K562 (cell line): Measurements from ENCODE around the gene CARD8. TPM values are rescaled to one million over a fixed set of nuclear protein-coding genes. Genes with fewer than 3 reads are reported as not detected.

Experiments
- BMI1 ChIP-seq: fragments of 150-350 bp; IDR thresholded peaks from 2 replicates; pipeline ENCODE4 v1.6.1; 2014; ENCODE audit warnings: low read length
- CEBPB ChIP-seq: fragments of 450-650 bp; IDR thresholded peaks from 2 replicates; pipeline ENCODE4 v1.6.1; 2016; ENCODE audit warnings: missing genetic modification characterization, missing compliant biosample characterization
- CREB1 ChIP-seq, 2 experiments: sonication (generic) in 1 of 2; formaldehyde crosslinking in 1 of 2; IDR thresholded peaks; 2 replicates each; pipeline versions ENCODE4 v1.6.1 to v1.8.0; 2012 to 2022; ENCODE audit warnings: inconsistent platforms in 1 of 2, mild to moderate bottlenecking in 1 of 2, missing genetic modification reagents in 1 of 2, moderate library complexity in 1 of 2
- CXXC5 ChIP-seq: fragments of 250-450 bp; sonication (Bioruptor Pico); IDR thresholded peaks from 2 replicates; pipeline ENCODE4 v1.8.0; 2022; ENCODE audit warnings: inconsistent platforms, mild to moderate bottlenecking, moderate library complexity
- L3MBTL2 ChIP-seq: fragments of 450-650 bp; IDR thresholded peaks from 2 replicates; pipeline ENCODE4 v1.6.1; 2016; ENCODE audit warnings: mild to moderate bottlenecking, moderate library complexity
- MEF2A ChIP-seq: IDR thresholded peaks from 2 replicates; pipeline ENCODE4 v1.6.1; 2011; ENCODE audit warnings: low read depth, mild to moderate bottlenecking, low read length, moderate library complexity; ENCODE audit not compliant: control insufficient read depth
- MLX ChIP-seq, 2 experiments: fragments of 450-650 bp in 1 of 2; sonication (generic) in 1 of 2; formaldehyde crosslinking; conservative IDR thresholded peaks; 2 replicates each; pipeline versions ENCODE4 v1.4.0 to v1.8.1; 2020 to 2022; ENCODE audit warnings: mild to moderate bottlenecking in 1 of 2, missing genetic modification reagents in 1 of 2
- MYNN ChIP-seq, 2 experiments: sonication (generic); formaldehyde crosslinking in 1 of 2; IDR thresholded peaks; 2 replicates each; pipeline versions ENCODE4 v1.5.0 to v1.6.1; 2016 to 2020; ENCODE audit warnings: antibody characterized with exemption in 1 of 2, missing genetic modification reagents in 1 of 2
- TRIM28 ChIP-seq: fragments of 450-650 bp; IDR thresholded peaks from 2 replicates; pipeline ENCODE4 v1.6.1; 2017
- ZNF3 ChIP-seq: fragments of 250-450 bp; sonication (Bioruptor Pico); IDR thresholded peaks from 2 replicates; pipeline ENCODE4 v1.5.0; 2021; ENCODE audit warnings: mild to moderate bottlenecking, moderate library complexity
- ZNF76 ChIP-seq: fragments of 250-450 bp; sonication (Bioruptor Pico); IDR thresholded peaks from 2 replicates; pipeline ENCODE4 v1.4.0; 2020; ENCODE audit warnings: mild to moderate bottlenecking, moderate library complexity, borderline replicate concordance
- polyA plus RNA-seq, 8 experiments: library from polyadenylated mRNA; depleted of rRNA in 4 of 8; stranded (reverse) in 5 of 8; unstranded in 3 of 8; fragments of >200 nt; fragmentation: Nextera tagmentation in 2 of 8; fragmentation: Illumina TruSeq in 1 of 8; extraction: Ambion mirVana in 2 of 8; extraction: Trizol in 1 of 8; gene quantifications; 2 replicates each; pipeline versions ENCODE4 v1.2.1 to v1.2.3, GENCODE V29; 2011 to 2014; ENCODE audit warnings: inconsistent platforms in 1 of 8, missing spikeins in 1 of 8
- total RNA-seq, 7 experiments: library from RNA; depleted of rRNA in 6 of 7; stranded (reverse); fragments of >200 nt in 6 of 7; fragmentation: Illumina TruSeq in 2 of 7; extraction: Trizol in 2 of 7; gene quantifications; 2 replicates each; pipeline versions ENCODE4 v1.2.1 to v1.2.3, GENCODE V29; 2011 to 2021; ENCODE audit warnings: low replicate concordance in 1 of 7
- TF ChIP-seq, protein P1 (sequence below), 2 experiments: IDR thresholded peaks in 1 of 2; conservative IDR thresholded peaks in 1 of 2; 2 replicates each; pipeline ENCODE4 v1.6.1; 2016; ENCODE audit warnings: low read depth in 2 of 2, mild to moderate bottlenecking in 1 of 2, missing compliant biosample characterization in 1 of 2, missing genetic modification characterization in 1 of 2, moderate library complexity in 1 of 2
- TF ChIP-seq, protein P2 (sequence below), 3 experiments: fragments of 200-800 bp in 1 of 3; sonication (Bioruptor generic) in 1 of 3; sonication (generic) in 1 of 3; formaldehyde crosslinking in 1 of 3; IDR thresholded peaks; 2 replicates each; pipeline versions ENCODE4 v1.6.1 to v1.8.0; 2016 to 2022; ENCODE audit warnings: mild to moderate bottlenecking in 2 of 3, missing compliant biosample characterization in 2 of 3, missing genetic modification characterization in 2 of 3, missing genetic modification reagents in 1 of 3
- TF ChIP-seq, protein P3 (sequence below): fragments of 450-650 bp; IDR thresholded peaks from 2 replicates; pipeline ENCODE4 v1.7.1; 2018; ENCODE audit warnings: mild to moderate bottlenecking, low read depth; ENCODE audit not compliant: partially characterized antibody

The CARD8 gene
- total and polyA plus RNA-seq, 9 of the 15 experiments (the other 6 are each of a cell fraction or from before 2014, with no cell fraction given): 11.5 to 26.4 (median 20.8) TPM

GRCh38 chr19:48203794-48204628 is 51.7 kb downstream of the CARD8 start (continued):
- TF ChIP-seq, protein P1, sequence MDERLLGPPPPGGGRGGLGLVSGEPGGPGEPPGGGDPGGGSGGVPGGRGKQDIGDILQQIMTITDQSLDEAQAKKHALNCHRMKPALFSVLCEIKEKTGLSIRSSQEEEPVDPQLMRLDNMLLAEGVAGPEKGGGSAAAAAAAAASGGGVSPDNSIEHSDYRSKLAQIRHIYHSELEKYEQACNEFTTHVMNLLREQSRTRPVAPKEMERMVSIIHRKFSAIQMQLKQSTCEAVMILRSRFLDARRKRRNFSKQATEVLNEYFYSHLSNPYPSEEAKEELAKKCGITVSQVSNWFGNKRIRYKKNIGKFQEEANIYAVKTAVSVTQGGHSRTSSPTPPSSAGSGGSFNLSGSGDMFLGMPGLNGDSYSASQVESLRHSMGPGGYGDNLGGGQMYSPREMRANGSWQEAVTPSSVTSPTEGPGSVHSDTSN (CRISPR knock-in tag; IDR thresholded peaks at IDR 0.05; ENCODE audit: low read depth): no peak
- TF ChIP-seq, protein P1 (tag; conservative IDR thresholded peaks at IDR 0.05; ENCODE audit: low read depth): no peak
- TF ChIP-seq CXXC5 (CRISPR knock-in tag) (peak; percentile 40; the same call in 1 of the 2 replicates), MEF2A (no peak), L3MBTL2 (peak; percentile 90), BMI1 (no peak; the same call in 1 of the 2 replicates), TRIM28 (no peak), CREB1 (IDR thresholded peaks at IDR 0.05) (0 out of 2 replicates have a peak, but pooled peaks have one; percentile 21), CREB1 (CRISPR knock-in tag; IDR thresholded peaks at IDR 0.05) (peak; percentile 71), CEBPB (tag) (no peak), MLX (CRISPR knock-in tag; conservative IDR thresholded peaks at IDR 0.05) (no peak), ZNF76 (0 out of 2 replicates have a peak, but pooled peaks have one; percentile 35), MYNN (IDR thresholded peaks at IDR 0.05) (no peak), MYNN (CRISPR knock-in tag; IDR thresholded peaks at IDR 0.05) (no peak), ZNF3 (CRISPR knock-in tag) (no peak)
- TF ChIP-seq, protein P2, sequence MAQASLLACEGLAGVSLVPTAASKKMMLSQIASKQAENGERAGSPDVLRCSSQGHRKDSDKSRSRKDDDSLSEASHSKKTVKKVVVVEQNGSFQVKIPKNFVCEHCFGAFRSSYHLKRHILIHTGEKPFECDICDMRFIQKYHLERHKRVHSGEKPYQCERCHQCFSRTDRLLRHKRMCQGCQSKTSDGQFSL (CRISPR knock-in tag; IDR thresholded peaks at IDR 0.05): peak; percentile 48; the same call in 1 of the 2 replicates
- TF ChIP-seq, protein P2 (tag; IDR thresholded peaks at IDR 0.05): no peak
- TF ChIP-seq, protein P3, sequence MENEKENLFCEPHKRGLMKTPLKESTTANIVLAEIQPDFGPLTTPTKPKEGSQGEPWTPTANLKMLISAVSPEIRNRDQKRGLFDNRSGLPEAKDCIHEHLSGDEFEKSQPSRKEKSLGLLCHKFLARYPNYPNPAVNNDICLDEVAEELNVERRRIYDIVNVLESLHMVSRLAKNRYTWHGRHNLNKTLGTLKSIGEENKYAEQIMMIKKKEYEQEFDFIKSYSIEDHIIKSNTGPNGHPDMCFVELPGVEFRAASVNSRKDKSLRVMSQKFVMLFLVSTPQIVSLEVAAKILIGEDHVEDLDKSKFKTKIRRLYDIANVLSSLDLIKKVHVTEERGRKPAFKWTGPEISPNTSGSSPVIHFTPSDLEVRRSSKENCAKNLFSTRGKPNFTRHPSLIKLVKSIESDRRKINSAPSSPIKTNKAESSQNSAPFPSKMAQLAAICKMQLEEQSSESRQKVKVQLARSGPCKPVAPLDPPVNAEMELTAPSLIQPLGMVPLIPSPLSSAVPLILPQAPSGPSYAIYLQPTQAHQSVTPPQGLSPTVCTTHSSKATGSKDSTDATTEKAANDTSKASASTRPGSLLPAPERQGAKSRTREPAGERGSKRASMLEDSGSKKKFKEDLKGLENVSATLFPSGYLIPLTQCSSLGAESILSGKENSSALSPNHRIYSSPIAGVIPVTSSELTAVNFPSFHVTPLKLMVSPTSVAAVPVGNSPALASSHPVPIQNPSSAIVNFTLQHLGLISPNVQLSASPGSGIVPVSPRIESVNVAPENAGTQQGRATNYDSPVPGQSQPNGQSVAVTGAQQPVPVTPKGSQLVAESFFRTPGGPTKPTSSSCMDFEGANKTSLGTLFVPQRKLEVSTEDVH: peak; percentile 93
